ENCODE results near the gene COX8A. TPM values are rescaled to one million over a fixed set of nuclear protein-coding genes. Genes with fewer than 3 reads are reported as not detected.
"Not testable (repeated sequence)": the region's sequence is repeated elsewhere in the genome, so short reads cannot be mapped to it uniquely, and the experiment has no call there.

The COX8A gene
- 611 and 814 TPM in 2 replicates for total RNA-seq (2014; rRNA removed)
- 957 TPM for polyA plus RNA-seq (2012)

- peak; percentile 100 for DNase-seq (ENCODE audit: low read depth)
Measured at GRCh38 chr11:63974259-63975143, at the start of gene COX8A. COX8A (plus strand) TSS chr11:63974620; CDS start chr11:63974681, 61 bp downstream.

- DNase-seq (ENCODE audit: low read depth) = no peak
Measured at GRCh38 chr11:63929616-63930015, 44.8 kb upstream of the COX8A start.

GRCh38 chr11:63931045-63931444 is 43.4 kb upstream of the COX8A start:
- no peak for DNase-seq (ENCODE audit: low read depth)

- DNase-seq (ENCODE audit: low read depth) = no peak
Measured at GRCh38 chr11:63931876-63932275, 42.5 kb upstream of the COX8A start.

GRCh38 chr11:63933459-63933858 is 41.0 kb upstream of the COX8A start:
- no peak for DNase-seq (ENCODE audit: low read depth)

- DNase-seq (ENCODE audit: low read depth) = no peak
Measured at GRCh38 chr11:63937713-63938478, 36.5 kb upstream of the COX8A start.

GRCh38 chr11:63938479-63939396 is 35.7 kb upstream of the COX8A start, which contains the start of gene NAA40:
NAA40 (plus strand) TSS chr11:63939002; CDS start chr11:63939097, 95 bp downstream.
- DNase-seq (ENCODE audit: low read depth) = peak; percentile 94

GRCh38 chr11:63939397-63939891 is 35.0 kb upstream of the COX8A start:
- DNase-seq (ENCODE audit: low read depth) = no peak

GRCh38 chr11:63940786-63941185 is 33.6 kb upstream of the COX8A start:
- DNase-seq (ENCODE audit: low read depth) = no peak

GRCh38 chr11:63941901-63942300 is 32.5 kb upstream of the COX8A start:
- no peak for DNase-seq (ENCODE audit: low read depth)

GRCh38 chr11:63942803-63943202 is 31.6 kb upstream of the COX8A start:
- no peak for DNase-seq (ENCODE audit: low read depth)

- peak; percentile 39 for DNase-seq (ENCODE audit: low read depth)
Measured at GRCh38 chr11:63944987-63945386, 29.4 kb upstream of the COX8A start.

GRCh38 chr11:63945477-63946163 is 28.8 kb upstream of the COX8A start:
- DNase-seq (ENCODE audit: low read depth) = peak; percentile 62

- DNase-seq (ENCODE audit: low read depth) = no peak
Measured at GRCh38 chr11:63951779-63952536, 22.5 kb upstream of the COX8A start.

GRCh38 chr11:63952570-63952969 is 21.9 kb upstream of the COX8A start:
- DNase-seq (ENCODE audit: low read depth) = no peak

GRCh38 chr11:63958008-63958407 is 16.4 kb upstream of the COX8A start:
- no peak for DNase-seq (ENCODE audit: low read depth)

- DNase-seq (ENCODE audit: low read depth) = peak; percentile 97
Measured at GRCh38 chr11:63961608-63962412, 12.6 kb upstream of the COX8A start.

- not testable (repeated sequence) for DNase-seq (ENCODE audit: low read depth)
Measured at GRCh38 chr11:63963895-63964294, 10.5 kb upstream of the COX8A start.

- DNase-seq (ENCODE audit: low read depth) = no peak
Measured at GRCh38 chr11:63966444-63966843, 8.0 kb upstream of the COX8A start.
